ENCODE data around the gene PALD1. TPM values are rescaled to one million over a fixed set of nuclear protein-coding genes. Genes with fewer than 3 reads are reported as not detected.

The PALD1 gene
- total RNA-seq (2014; rRNA removed; shearing (Covaris generic)), result 1.4 and 1.6 TPM in 2 replicates

DNA sequence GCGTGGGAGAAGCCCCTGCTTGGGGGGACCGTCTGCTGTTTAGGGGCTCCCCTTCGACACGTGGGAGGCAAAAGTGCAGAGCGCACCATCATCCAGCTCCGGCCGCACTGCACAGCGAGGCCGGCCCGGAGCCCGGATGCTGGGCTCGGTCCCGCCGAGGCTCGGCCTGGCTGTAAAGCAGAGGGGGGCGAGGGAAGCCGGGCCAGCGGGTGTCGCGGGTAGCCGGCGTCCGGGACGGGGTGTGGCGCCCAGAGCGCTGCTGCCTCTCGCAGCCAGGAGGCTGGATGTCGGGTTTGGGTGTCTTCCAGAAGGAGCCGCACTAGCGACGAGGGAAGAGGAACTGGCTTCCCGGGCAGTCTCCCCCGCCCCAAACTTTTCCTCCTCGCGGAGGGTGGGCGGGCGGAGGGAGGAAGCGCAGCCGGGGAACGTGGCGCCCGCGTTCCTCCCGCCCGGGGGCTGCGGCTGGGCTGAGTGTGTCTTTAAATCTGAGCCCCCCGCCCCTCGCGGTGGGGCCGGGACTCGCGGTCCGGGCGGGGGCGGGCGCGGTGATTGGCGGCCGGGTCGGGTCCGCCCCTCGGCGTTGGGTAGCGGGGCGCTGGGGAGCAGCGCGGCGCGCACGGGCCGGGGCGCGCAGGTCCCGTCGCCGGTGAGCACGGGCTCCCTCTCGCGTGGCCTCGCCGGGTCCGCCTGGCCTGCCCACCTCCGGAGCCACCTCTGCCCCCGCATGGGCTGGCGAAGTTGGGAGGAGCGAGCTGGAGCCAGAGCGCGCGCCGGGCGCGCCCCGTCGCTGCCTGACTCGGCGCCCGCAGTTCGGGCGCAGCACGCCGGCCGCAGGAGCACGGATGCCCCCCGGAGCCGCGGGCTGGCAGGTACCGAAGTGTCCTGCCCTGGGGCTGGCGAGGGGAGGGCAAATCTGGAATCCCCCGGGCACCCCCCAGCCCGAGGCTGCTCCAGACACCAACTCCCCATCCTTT, at the start of gene PALD1:
Gene PALD1, plus strand, starts transcription at position 577 of the 974 bp plus-strand sequence. CDS start 47,185 bp downstream, outside the sequence.

DNA sequence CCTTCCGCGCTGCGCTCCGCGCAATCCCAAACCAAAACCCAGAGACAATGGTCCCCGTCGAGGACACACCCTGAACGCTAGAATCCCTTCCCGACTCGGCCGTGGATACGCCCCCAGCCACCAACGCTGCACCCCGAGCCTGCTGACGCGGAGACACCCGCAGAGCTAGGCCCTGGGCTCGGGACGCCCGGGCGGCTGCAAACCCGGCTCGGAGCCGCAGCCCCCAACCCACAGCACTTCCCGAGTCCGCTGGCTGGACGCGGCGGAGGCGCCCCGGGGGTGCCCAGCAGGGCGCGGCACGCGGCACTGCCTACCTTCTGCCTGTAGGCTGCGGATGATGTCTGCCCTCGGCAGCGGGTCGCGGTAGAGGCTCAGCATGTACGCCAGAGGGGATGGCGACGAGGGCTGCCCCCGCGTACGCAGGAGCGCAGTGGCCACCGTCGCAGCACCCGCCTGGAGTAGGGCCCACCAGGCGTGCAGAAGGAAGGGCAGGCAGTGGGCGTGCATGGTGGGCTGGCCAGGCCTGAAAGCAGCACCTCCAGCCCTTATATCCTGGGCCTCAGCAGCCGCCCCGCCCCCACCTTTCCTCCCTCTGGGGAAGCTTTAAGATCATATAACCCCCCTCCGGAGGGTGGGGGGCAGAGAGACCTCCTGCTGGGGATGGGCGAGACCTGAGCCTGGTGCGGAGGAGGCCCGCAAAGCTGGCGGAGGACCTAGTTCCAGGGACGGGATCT, 37.2 kb upstream of the PALD1 start, which contains the start of gene NODAL:
Gene NODAL, minus strand, starts transcription at position 521 of the 734 bp plus-strand sequence. Its CDS starts 14 bp downstream, at position 507.

GRCh38 chr10:70602665-70603448, 124.3 kb downstream of the PALD1 start, which contains the start of gene PRF1:
Gene PRF1, minus strand, starts transcription at chr10:70602741. Its CDS starts 1,839 bp downstream, at chr10:70600902.

Other genes starting within 250 kb of the PALD1 start
- gene PPA1, start 245.3 kb upstream of the PALD1 start, total RNA-seq (2014; rRNA removed; shearing (Covaris generic)), result 98.0 and 107 TPM in 2 replicates
- not detected in 2 replicates for gene NPFFR1, start 194.8 kb upstream of the PALD1 start, total RNA-seq (2014; rRNA removed; shearing (Covaris generic))
- gene LRRC20, start 96.1 kb upstream of the PALD1 start, total RNA-seq (2014; rRNA removed; shearing (Covaris generic)), result 2.3 and 2.4 TPM in 2 replicates
- gene EIF4EBP2, start 74.6 kb upstream of the PALD1 start, total RNA-seq (2014; rRNA removed; shearing (Covaris generic)), result 6.5 and 8.4 TPM in 2 replicates
- not detected in 2 replicates for gene NODAL, start 37.1 kb upstream of the PALD1 start, total RNA-seq (2014; rRNA removed; shearing (Covaris generic))
- not detected in 2 replicates for gene PRF1, start 124.0 kb downstream of the PALD1 start, total RNA-seq (2014; rRNA removed; shearing (Covaris generic))
- 0.08 TPM in 1 of 2 replicates, not detected in the other for gene ADAMTS14, start 193.7 kb downstream of the PALD1 start, total RNA-seq (2014; rRNA removed; shearing (Covaris generic))